T-helper 9 cell (primary cell): ENCODE data around the gene LIN7C.
A peak's percentile ranks its signal among the peaks of the same experiment; 100 is the strongest.

Experiments used
- DNase-seq: peaks from one replicate; pipeline ENCODE4 v3.0.0-alpha.2; 2020

Gene LIN7C

GRCh38 chr11:27507557-27508322, 1.2 kb upstream of the LIN7C start:
- DNase-seq: no peak

- DNase-seq: no peak
Measured at GRCh38 chr11:27505781-27506180, 788 bp downstream of the LIN7C start.

GRCh38 chr11:27504205-27504604, 2.4 kb downstream of the LIN7C start:
- DNase-seq: no peak

- DNase-seq: no peak
Measured at GRCh38 chr11:27501100-27501499, 5.5 kb downstream of the LIN7C start.

- no peak for DNase-seq
Measured at GRCh38 chr11:27497911-27498310, 8.7 kb downstream of the LIN7C start.

GRCh38 chr11:27497284-27497866, 9.2 kb downstream of the LIN7C start:
- DNase-seq: no peak

GRCh38 chr11:27496461-27496860, 10.1 kb downstream of the LIN7C start:
- no peak for DNase-seq

GRCh38 chr11:27495710-27496300, 10.8 kb downstream of the LIN7C start:
- no peak for DNase-seq

GRCh38 chr11:27489092-27489491, 17.5 kb downstream of the LIN7C start:
- DNase-seq: no peak

GRCh38 chr11:27487706-27488105, 18.9 kb downstream of the LIN7C start:
- no peak for DNase-seq

- DNase-seq: peak; percentile 20
Measured at GRCh38 chr11:27485930-27486773, 20.4 kb downstream of the LIN7C start.

- no peak for DNase-seq
Measured at GRCh38 chr11:27482793-27483192, 23.8 kb downstream of the LIN7C start.

GRCh38 chr11:27481992-27482391, 24.6 kb downstream of the LIN7C start:
- DNase-seq: no peak

- DNase-seq: no peak
Measured at GRCh38 chr11:27477831-27478230, 28.7 kb downstream of the LIN7C start.

- no peak for DNase-seq
Measured at GRCh38 chr11:27477243-27477642, 29.3 kb downstream of the LIN7C start.

- no peak for DNase-seq
Measured at GRCh38 chr11:27475622-27476021, 30.9 kb downstream of the LIN7C start.

- no peak for DNase-seq
Measured at GRCh38 chr11:27473017-27473406, 33.6 kb downstream of the LIN7C start.

GRCh38 chr11:27472398-27473016, 34.1 kb downstream of the LIN7C start, which contains the start of gene LGR4:
LGR4 (minus strand) TSS chr11:27472790; CDS start chr11:27472302, 488 bp downstream.
- peak; percentile 48 for DNase-seq

GRCh38 chr11:27471589-27472397, 34.8 kb downstream of the LIN7C start:
- DNase-seq: peak; percentile 3

GRCh38 chr11:27470826-27471588, 35.6 kb downstream of the LIN7C start:
- DNase-seq: no peak

- DNase-seq: no peak
Measured at GRCh38 chr11:27470166-27470565, 36.4 kb downstream of the LIN7C start.
